GM18517 (cell line): Measurements from ENCODE around the gene RSU1.

Experiments
- ATAC-seq: cut with Tn5 transposase; IDR thresholded peaks from one replicate; pipeline ENCODE4 v1.9.1; 2021; ENCODE audit warnings: mild to moderate bottlenecking, moderate library complexity; ENCODE audit not compliant: unreplicated experiment

The RSU1 gene

DNA sequence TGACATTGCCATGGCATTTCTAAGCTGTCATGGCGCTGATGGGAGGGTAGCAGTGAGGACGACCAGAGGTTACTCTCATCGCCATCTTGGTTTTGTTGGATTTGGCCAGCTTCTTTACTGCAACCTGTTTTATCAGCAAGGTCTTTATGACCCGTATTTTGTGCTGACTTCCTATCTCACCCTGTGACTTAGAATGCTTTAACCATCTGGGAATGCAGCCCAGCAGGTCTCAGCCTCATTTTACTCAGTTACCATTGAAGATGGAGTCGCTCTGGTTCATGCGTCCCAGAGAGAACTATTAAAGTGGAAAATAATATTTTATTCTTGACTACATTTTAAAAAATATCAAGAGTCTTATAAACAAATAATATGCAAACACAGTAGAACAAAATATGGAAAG is 131.7 kb downstream of the RSU1 start:
- no peak for ATAC-seq

DNA sequence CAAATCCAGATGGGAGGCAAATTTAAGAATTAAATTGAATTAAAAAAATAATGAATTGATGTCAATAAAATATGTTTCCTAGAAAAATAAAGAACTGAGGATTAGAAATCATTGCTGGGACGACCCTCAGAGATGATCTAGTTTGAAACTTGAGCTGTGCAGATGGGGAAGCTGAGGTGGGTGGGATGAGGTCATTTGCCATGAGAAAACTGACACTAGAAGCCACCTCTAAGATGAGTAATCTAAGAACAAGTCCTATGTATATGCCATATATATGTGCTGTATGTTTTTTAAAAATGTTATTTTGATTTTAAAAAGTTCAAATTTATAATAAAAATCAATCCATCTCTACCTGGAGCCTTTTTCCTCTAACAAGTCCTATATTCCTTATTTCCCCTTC is 135.7 kb downstream of the RSU1 start:
- no peak for ATAC-seq

DNA sequence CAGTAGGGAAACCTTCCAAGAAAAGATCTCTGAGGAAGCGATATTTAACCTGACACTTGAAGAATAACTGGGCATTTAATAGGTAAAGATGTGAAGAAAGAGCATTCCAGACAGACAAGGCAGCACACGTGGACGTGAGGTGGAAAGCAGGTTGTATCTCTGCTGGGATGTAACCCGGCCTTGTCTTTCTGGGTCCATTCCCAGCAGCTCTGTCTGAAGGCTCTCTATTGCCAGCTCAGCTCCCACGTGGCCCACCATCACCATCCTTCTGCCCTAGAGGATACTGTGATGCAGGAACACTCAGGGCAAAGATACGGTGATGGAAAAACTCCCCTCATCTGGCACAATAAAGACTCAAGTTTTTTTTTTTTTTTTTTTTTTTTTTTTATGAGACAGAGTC is 137.7 kb downstream of the RSU1 start:
- ATAC-seq: no peak

DNA sequence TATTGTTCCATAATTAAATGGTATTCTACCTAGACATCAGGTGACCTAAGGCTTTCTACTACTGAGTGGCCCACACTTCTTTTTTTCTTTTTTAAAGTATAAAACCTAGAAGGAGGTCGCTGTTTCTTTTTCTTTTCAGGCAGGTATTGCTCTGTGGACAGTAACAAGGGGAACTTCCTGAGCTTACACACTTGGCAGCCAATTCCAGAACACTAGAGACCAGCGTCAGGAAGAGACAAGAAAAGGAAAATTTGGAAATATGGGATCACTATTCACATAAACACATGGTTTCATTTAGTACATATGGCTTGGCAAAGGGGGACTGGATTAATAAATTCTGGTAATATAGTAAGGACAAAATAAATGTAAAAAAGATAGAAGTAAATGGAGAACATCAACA is 141.9 kb downstream of the RSU1 start:
- no peak for ATAC-seq

DNA sequence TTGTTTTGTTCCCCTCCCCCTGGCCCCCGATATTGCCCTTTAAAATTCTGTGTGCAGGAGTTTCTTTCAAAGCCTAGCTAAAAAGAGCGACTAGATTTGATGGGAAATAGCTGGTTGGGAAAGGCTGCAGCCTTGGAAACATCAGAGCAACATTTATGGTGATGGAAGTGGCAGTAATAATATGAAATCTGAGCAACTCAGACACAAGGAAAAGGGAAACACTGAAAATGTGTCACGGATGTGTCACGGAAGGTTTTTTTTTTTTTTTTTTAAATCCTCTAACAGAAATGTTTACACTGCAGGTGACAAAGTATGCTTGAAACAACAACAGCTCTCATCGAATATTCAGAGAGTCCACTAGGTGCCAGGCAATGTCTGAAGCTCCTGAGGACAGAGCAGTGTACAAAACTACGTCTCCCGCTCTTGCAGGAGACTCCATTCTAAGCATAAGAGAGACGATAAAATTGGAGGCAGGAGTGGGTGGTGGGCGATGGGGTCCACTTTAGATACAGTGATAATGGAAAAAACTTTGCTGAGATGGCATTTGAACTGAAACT is 143.0 kb downstream of the RSU1 start:
- no peak for ATAC-seq

DNA sequence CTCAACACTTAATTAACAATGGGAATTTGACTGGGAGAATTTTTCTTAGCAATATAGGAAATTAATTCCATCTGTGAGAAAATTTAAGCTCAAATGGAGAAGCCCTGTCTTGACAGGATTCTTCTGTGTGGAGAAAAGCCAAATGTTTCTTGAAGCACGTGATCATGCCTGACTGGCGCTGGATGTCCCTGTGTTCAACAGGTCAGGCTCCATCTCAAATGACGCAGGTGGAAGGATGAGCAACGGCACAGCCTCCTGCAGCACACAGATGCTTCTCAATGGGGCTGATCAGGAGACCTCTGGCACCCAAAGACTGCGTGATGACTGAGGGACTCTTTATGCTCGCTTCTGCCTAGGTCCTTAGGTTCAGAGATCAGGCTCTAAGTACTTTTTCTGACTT is 143.8 kb downstream of the RSU1 start:
- no peak for ATAC-seq

DNA sequence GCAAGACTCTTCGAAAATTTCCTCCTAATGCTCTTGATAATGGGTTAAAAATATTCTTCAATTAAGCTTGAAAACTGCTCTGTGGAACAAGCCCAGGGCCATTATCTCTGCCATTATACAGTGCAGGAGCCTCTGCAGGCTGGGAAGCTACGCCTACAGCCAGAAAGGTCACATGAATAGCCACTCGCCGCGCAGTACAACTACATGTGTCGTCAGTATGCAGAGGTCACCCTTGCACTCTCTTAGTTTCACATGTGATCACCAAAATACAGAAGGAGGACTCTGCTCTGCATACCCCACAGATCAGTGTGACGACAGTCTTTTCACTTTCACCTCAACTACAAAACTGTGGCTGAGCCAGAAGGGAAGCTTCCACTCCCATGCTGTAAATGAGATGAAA is 153.8 kb downstream of the RSU1 start:
- ATAC-seq: no peak

DNA sequence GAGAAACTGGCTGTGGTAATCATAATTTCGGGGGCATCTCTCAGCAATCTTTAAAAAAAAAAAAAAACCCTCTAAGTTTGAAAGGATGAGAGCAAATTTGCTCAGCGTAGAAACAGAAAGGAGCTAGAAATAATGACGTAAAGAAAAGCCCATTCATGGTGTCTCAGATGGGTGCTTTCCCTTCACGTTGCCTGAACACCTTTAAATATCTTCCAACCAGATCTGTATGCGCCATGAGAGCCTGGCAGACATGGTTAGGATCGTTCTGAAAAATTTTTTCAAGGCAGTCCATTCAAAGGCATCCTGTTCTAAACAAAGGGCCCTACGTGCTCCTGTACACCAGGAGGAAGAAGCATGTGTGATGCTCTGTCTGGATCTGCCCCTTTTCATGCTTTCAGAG is 154.3 kb downstream of the RSU1 start:
- no peak for ATAC-seq

DNA sequence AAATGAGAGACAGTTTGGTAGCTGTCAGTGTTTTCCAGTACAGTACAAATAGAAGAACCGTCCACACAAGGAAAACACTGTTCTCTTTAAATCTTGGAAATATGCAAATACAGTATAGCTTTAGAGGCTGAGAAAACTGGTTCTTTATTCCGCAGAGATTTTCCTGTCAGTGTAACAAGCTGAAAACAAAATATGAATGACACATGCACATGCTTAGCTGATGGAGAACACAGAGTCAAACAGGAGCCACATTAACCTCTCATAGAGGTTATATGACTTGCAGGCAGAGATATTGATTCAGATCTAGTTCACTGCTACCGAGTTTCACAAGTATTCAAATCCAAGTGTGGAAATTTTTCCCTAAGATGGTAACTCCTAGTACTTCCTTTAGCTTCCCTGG is 160.3 kb downstream of the RSU1 start:
- no peak for ATAC-seq

DNA sequence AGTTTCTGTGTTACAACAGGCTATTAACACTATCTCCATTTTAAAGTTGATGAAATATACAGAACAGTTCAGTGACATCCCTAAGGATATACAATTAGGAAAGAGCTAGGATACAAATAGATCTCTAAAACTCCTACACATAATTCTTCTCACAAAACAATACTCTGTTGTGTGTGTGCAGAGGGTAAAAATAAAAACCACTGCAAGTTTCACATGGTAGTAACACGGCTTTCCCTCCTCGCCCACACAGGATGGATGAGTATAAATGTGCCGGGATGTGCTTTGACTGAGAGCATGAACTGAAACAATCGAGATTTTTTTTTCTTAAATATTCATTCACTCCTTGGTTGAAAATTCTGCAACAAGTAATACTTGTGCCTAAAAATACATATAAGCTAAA is 164.0 kb downstream of the RSU1 start:
- no peak for ATAC-seq

DNA sequence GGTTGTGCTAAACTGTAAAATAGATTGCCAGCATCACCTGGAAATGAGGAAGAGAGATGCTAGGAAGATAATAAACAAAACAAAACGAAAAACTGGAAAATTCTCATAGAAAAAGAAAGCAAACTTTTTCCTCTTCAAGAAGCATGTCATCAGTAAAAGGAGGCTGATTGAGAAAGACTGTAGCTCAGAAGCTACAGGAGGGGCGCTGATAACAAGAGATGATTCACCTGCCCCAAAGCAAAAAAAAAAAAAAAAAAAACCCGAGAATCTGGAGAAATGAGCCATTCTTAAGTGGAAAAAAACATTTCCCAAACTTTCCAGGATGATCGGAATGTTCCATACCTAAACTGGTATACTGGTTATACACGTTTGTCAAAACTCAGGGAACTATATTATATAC is 165.1 kb downstream of the RSU1 start:
- ATAC-seq: no peak

DNA sequence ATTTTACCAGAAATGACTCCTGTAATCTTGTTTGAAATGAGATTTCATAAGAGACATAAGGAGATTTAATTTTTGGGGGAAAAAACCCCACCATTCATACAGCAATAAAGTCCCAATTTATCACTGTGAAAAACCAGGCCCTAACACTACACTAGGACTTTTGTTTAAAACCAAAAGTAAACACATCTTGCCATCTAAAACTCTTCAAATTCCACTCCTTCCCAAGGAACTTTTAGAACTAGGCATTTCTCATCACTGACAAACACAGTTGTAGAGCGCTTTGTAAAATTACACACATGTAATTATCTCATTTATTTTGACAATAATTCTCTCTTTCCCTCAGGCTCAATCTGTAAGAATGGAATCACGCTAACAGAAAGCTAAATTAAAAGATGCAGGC is 167.5 kb downstream of the RSU1 start:
- no peak for ATAC-seq

DNA sequence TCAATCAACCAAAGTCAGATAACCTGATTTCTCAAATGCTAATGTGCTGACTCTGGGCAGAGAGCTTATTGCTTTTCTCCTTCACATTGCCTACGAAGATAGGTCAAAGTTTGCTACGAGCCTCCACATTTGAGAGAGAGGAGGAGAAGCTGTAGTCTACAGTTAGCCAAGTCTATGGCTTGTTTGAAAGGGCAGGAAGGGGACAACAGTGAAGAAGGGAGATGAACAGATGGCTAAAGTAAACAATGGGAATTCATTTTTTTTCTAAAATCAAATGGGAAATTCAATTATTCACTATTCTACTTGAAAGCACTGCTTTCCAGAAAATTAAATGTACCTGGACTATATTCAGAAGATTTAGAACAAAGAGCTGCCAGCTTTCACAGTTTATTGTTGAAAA is 168.9 kb downstream of the RSU1 start:
- ATAC-seq: no peak

DNA sequence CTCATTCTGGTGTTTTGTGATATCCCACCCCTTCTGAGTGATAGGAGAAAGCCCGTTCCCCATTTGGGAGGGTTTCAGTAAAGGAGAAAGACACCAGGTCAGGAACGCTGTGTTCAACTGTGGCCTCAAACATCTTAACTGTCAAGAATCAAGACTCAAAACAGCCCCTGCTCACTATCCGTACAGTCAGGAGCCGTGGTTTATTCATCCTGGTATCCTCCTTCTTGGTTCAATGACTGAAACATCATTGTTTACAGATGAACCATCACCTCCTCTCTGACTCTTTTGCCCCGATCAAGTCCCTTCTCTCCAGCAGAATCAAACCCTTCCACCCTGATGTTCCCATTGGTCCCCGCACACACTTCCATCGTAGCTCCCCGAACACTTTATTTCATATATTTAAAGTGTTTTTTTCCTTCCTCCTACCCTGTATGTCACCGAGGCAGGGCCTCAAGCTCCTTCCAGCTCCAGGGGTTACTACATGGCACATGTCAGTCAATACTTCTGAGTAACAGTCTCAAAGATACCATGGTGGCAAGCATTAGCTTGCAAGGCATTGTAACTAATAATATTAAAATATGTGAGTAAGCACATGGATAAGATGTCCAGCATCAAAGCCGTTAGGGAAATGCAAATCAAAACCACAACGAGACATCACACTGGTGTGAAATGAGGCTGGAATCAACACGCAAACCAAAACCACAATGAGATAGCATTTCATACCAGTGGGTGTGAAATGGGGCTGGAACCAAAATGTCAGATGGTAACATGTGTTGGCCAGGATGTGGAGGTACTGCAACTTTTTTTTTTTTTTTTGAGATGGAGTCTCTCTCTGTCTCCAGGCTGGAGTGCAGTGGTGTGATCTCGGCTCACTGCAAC is 170.8 kb downstream of the RSU1 start:
- no peak for ATAC-seq

DNA sequence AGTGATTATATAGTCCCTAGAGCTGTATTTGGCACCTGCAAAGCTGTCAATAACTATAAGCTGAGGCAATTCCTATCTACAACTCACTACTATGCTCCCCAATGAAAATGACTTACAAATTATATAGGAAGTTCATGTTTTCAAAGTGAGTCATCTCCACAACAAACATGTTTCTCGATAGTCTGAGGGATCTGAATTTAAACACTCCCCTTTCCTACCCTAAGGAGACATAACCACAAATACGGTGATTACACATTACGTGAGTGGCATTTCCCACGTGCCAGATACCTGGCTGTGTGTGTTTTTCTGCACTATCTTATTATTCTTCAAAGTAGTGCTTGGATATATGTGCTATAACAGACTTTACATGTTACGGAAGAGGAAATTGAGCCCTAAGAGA is 173.1 kb downstream of the RSU1 start:
- ATAC-seq: no peak

DNA sequence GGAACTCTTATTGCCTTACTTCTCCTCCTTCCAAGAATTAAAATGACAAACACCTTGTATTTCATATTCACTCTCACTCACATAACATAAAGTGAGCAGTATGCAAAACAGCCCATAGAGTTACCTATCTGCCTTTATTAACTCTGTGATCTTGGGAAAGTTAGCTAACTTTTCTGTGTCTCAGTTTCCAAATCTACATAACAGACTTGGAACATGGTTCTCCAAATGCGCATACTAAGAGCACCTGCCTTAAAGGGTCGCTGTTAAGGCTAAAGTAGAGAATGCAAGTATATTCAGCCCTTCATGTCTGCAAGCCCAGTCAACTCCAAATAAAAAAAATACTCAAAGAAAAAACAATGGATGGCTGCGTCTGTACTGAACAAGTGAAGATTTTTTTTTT is 173.7 kb downstream of the RSU1 start:
- no peak for ATAC-seq

DNA sequence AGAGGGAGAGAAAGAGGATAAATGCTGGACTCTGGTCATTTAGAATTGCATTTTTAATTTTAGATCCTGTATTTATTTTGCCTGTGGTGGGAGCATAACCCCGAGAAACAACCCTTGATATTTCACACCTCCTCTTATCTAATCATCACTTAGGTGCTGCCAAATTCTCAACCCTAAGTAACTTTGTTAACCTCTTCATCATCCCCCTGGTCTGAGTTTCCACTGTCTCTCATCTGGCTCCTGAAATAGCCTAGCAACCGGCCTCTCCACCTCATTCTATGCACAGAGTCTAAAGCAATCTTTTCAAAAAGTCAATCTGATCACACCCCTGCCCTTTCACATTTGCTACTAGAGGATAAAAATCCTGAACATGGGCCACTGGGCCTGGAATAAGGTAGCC is 177.1 kb downstream of the RSU1 start:
- ATAC-seq: no peak

DNA sequence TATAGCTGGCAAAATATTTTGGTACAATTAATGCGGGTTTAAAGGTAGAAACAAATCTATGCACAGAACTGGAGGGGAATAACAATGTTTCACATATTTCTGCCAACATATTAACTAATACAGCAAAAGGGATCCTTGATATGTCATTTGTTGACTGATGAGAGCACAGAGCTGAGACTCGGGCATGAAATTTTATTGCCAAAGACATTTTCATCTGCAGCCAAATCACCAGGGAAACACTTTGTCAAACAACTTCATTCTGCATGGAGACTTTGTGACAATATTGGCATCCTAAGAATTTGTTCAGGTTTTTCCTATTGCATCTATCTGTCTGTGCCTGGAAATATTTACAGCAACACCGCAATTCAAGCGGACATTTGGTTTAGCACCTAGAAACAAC is 177.8 kb downstream of the RSU1 start:
- no peak for ATAC-seq

DNA sequence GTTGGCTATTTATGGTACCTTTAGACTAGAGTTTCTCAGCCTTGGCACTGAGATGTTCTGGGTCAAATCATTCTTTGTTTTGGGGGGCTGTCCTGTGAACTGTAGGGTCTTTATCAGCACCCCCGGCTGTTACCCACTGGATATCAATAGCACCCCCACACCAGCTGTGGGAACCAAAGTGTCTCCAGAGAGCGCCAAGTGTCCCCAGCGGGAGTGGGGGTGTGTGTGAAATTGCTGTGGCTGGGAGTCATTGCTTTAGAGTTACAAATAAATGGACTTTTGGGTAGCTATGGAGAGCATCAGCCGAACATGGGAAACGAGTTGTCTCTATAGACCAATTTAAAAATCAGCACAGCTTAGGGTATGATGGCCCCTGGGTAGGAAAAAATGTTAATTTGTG is 184.2 kb downstream of the RSU1 start:
- ATAC-seq: no peak

DNA sequence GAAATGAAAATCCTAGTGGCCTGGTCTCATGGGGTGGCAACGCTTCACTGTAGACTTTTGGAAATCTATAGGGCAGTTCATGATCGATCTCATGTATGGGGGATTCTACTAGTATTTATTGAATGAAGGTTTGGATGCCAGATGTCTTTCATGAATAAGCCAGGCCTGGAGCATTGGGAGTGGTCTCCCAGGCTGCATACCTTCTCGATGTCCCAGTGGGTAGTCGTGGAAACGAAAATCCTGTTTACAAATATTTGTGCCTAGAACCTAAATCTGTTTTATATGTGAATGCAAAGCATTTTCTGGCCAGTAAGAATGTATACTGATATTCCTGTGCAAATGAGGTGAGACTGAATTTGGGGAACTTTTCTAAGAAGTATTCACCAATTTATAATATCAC is 190.5 kb downstream of the RSU1 start:
- no peak for ATAC-seq

DNA sequence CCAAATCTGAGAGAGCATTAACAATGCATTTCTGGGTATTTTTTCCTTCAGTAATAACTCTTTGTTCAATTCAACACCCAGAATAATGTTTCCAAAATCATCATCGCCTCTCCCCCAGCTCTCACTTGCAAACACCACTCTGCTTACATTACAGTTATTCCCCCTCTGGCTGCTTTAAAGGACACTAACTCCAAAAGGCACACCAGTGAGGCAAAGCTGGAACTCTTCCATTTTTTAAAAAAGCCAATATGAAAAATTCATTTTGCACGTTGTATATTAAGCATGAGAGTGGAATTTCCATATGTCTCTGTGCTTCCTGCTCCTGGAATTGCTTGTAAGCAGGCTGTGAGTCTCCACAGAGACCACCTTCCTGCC is 204.3 kb downstream of the RSU1 start:
- ATAC-seq: no peak

DNA sequence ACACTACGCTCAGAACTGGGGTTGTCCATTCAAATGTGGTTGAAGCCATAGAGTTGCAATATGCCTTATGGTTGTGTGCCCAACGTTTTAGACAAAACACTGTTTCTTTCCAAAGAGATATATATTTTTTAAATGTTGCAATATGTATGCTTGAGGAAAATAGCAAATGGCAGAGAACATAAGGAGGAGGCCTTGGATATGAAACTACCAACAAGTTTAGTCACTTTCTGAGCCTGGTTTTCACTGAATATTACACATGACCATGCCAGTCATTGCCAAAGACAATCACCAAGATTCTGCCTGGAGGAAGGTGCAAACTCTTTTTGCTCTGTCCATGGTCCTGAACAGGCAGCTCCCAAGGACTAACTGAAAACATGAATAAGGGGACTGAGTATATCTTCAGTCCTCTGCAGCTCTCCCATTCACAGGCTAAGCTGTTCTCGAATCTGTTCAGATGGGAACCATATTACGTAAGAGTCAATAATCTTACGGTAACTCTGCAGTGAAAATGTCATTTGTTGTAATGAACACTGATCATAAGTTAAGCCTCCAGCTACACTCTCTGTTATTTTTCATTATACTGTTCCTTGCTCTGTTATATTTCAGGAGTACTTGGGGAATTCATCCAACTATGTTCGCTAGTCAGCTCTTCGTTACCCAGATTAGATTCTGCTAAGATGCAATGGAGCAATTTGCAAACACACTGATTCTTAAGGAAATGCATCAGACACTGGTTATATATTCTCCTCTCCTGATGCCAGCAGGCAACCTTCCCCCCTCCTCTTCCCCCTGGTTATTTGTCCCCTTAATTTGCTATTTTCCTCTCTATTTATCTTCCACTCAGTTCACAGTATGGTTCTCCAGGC is 204.9 kb downstream of the RSU1 start:
- ATAC-seq: no peak
